NCI-H1048 (cell line): ENCODE measurements around the gene KIF7.

Experiments
- DNase-seq: peaks from one replicate; lab custom pipeline; 2025; lab: John Stamatoyannopoulos, UW

The KIF7 gene

DNA sequence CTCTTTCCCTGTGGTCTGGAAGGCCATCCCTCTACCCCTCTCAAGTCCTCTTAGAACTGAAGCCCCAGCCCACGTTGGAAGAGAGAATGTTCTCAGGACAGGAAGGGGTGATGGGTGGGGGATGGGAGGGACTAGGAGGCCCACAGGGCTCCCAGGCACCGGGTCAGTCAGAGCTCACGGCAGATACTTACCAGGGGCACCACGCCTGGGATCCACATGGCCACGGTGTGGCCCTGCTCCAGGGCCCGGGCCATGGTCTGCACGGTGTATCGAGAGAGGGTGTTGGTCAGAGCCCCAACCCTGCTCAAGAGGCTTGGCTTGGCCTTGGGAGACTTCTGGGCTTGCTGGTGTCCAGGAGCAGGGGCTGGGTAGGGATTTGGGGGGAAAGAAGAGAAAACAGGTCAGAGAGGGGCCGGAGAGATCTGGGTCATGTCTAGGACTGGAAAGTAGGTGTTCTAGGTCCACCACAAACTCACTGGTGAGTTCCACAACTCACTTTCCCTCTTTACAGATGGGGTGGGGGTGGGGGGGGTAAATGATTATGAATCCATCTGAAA is 14.1 kb upstream of the KIF7 start:
- DNase-seq, result no peak

DNA sequence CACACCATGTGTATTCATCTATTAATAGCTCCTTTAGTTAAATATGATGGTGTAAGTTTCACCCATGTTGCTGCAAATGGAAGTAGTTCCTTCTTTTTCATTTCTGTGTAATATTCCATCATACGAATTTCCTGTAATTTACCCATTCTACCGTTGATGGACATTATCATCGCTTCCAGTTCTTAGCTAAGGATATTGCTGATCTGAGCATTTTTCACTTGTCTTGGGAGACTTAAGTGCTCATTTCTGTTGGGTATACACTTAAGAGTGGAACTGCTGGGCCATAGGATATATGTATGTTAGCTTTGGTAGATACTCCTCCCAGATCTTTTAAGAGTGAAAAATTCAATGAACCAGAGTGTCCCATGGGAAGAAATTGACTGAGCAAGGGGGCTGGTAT is 12.9 kb upstream of the KIF7 start:
- DNase-seq, result no peak

- DNase-seq, result no peak
Measured at GRCh38 chr15:89667706-89667960, 12.4 kb upstream of the KIF7 start.

DNA sequence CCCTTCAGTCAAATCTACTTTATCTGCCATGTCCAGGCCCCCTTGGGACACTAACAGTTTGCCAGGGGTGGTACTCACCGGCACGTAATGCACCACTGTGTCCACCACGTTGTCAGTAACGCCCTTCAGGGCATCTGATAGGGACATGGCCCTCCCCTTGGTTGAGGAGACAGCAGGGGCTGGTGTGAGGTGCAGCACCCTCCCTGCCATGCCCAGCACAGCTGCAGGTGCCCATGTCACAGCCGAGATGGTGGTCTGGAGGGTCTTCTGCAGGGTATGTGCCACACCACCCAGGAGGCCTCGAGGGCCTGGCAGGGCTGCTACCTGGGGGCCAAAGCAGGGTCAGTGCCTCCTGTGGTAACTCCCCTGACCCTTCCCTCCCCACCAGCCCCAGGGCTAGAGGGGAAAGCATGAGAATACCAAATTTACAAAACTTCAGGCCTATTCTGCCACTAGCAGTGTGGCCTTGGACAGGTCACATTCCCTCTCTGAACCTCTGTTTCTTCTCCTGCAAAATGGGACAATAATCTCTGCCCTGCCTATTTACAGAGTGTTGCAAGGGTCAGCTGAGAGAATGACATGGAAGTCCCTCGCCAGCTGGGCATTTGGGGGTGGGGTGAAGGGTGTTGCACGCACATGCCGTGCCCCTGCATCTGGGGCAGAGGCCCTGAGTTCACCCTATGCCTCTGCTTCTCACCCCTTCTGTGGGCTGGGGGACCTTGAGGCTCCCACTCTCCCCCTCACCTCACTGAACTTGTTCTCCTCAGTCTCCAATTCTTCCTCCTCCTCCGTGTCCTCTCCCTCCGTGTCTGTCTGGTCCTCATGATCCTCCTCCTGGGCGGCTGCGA is 11.8 kb upstream of the KIF7 start:
- no peak for DNase-seq

- no peak for DNase-seq
Measured at GRCh38 chr15:89666184-89666857, 11.1 kb upstream of the KIF7 start.

GRCh38 chr15:89665449-89666181 is 10.3 kb upstream of the KIF7 start:
- DNase-seq, result no peak

- no peak for DNase-seq
Measured at GRCh38 chr15:89664441-89665350, 9.4 kb upstream of the KIF7 start.

- DNase-seq, result no peak
Measured at GRCh38 chr15:89662893-89663626, 7.8 kb upstream of the KIF7 start.

- no peak for DNase-seq
Measured at GRCh38 chr15:89660556-89660955, 5.3 kb upstream of the KIF7 start.

- DNase-seq, result no peak
Measured at GRCh38 chr15:89659295-89659694, 4.0 kb upstream of the KIF7 start.

DNA sequence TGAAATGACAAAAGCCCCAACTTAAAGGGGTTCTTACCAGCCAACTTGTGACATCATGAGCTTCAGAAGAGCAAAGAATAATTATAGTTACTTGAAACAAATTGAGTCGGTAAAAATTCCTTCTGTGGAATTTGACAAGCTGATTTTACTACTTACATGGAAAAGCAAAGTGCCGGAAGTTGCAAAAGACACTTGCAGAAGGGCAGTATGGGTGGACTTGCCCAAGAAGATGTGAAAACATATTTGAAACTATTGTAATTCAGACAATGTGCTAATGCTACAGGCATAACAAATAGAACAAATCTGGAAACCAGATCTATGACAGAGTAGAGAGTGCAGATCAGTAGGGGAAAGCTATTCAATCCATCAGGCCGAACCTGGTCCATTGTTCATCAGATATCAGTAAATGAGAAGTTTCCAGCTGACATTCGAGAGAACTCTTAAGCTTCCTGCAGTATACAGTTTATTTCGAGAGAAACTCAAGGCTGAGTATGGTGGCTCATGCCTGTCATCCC is 2.5 kb upstream of the KIF7 start:
- no peak for DNase-seq

DNA sequence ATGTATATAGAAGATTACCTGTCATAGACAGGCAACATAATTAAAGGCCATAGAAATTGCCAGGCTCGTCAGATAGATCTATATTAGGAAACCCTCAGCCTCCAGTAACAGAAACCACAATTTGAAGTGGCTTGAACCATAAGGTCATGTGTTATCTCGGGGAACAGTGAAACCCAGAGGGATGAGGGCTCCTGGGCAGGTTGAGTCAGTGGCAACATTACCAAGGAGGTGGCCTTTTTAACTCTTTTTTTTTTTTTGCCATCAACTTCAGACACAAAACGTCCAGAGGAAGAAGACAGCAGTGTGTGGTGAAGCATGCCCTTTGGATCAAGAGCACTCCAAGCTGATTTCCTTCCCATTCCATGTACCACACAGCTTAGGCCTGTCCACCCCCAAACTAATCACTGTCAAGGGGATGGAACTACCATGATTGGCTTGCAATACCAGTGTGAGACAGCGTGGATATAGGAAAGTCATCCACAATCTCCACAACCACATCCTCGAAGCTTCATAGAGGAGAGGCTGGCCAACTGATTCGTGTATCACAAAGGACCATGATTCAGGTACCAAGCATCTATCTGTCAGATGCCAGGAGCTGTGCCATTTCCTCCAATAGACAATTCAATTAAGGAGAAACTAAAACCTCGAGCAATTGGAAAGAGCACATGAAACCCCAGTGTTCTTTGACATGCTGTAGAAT is 999 bp upstream of the KIF7 start:
- no peak for DNase-seq

- DNase-seq, result no peak
Measured at GRCh38 chr15:89654301-89654761, 936 bp downstream of the KIF7 start.

DNA sequence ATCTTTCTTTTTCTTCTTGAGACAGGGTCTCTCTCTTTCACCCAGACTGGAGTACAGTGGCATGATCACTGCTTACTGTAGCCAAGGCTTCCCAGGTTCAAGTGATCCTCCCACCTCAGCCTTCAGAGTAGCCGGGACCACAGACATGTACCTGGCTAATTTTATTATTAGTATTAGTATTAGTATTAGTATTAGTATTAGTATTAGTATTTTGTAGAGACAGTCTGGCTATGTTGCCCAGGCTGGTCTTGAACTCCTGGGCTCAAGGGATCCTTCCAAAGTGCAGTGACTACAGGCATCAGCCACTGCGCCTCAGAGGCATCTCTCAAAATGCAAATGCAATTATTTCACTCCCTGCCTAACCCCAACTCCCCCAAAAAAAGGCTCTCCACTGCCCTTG is 1.7 kb downstream of the KIF7 start:
- no peak for DNase-seq

DNA sequence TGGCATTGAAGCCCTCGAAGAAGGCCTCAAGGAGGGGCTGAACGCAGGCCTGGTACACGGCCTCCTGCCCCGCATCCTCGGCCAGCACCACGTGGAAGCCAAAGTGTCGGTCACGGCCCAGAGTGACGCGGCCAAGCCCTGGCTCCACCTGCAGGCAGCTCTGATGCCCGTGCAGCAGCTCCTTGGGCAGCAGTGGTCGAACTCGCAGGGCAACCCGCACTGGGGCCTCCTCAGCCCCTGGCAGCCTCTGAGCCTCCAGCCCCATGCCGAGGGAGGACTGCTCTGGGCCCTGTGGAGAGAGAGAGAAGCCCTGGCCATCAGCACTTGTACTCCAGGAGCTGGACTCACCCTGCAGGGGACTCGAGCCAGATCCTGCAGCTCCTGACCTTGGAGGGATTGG is 2.6 kb downstream of the KIF7 start:
- no peak for DNase-seq

GRCh38 chr15:89652131-89652530 is 3.1 kb downstream of the KIF7 start:
- no peak for DNase-seq

- no peak for DNase-seq
Measured at GRCh38 chr15:89649716-89650115, 5.6 kb downstream of the KIF7 start.

GRCh38 chr15:89649013-89649625 is 6.1 kb downstream of the KIF7 start:
- no peak for DNase-seq

DNA sequence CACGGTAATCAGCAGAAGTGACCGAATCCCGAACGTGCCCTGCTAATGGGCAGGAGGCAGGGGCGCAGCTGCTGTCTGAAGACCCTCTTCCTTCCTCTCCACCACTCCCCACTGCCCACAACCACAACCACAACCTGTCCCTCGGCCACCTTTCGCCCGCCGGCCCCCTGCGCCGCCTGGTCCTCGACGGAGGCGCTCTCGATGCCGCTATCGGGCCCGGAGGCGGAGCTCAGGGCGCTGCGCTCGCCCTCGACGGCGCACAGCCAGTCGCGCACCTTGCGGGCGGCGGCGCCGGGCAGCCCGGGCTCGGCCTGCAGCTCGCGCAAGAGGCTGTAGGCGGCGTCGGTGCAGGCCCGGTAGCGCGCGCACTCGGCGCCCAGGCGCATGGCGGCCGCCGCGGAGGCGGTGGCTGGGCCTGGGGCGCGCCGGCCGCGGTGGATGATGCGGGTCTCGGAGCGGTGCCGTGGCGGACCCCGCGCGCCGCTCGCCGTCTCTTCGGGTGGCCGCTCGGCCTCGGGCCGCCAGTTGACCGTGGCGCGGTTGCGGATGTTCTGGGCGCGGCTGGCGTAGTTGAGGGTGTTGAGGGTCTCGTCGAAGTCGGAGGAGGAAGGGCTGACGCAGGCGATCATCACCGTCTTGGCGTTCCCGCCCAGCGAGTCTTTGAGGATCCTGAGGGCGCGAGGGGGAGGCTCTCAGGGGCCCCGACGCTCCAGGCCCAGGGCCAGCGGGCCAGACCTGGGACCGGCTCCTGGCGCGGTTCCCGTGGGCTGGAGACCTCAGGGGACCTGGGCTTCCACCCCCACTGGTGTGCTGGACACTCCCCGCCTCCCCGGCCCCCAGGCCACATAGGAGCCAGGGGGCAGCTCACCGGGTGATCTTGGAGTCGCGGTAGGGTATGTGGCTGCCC is 6.9 kb downstream of the KIF7 start:
- no peak for DNase-seq
